Body of pancreas (tissue), 4 donors: ENCODE data around the gene DMBT1.

Source experiments
- POLR2A ChIP-seq, 3 donors: fragments of 450-650 bp; IDR thresholded peaks; one replicate each; pipeline ENCODE4 v1.6.1; 2016; ENCODE audit warnings: antibody characterized with exemption in 3 of 3, mild to moderate bottlenecking in 2 of 3
- TF ChIP-seq, protein P1 (sequence below), 7 experiments: fragments of 450-650 bp in 4 of 7; fragments of 200-600 bp in 3 of 7; sonication (generic) in 3 of 7; IDR thresholded peaks; one replicate each; pipeline ENCODE4 v1.5.1; 2016 to 2019; ENCODE audit warnings: antibody characterized with exemption in 7 of 7

DNA sequence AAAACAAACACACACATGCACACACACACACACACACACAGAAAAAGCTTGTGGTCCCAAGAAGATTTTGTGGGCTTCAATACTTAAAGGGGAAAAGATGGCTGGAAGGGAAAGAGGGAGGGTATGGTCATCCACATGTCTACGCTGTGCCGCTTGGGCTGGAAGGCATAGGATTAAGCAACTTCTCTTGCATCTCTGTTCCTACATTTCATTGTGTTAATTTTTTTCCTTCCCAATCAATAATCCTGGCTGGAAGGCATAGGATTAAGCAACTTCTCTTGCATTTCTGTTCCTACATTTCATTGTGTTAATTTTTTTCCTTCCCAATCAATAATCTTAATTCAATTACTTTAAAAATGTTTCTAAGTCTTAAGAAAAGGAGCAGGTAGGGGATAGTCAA, 108.5 kb downstream of the DMBT1 start:
- TF ChIP-seq, protein P1, sequence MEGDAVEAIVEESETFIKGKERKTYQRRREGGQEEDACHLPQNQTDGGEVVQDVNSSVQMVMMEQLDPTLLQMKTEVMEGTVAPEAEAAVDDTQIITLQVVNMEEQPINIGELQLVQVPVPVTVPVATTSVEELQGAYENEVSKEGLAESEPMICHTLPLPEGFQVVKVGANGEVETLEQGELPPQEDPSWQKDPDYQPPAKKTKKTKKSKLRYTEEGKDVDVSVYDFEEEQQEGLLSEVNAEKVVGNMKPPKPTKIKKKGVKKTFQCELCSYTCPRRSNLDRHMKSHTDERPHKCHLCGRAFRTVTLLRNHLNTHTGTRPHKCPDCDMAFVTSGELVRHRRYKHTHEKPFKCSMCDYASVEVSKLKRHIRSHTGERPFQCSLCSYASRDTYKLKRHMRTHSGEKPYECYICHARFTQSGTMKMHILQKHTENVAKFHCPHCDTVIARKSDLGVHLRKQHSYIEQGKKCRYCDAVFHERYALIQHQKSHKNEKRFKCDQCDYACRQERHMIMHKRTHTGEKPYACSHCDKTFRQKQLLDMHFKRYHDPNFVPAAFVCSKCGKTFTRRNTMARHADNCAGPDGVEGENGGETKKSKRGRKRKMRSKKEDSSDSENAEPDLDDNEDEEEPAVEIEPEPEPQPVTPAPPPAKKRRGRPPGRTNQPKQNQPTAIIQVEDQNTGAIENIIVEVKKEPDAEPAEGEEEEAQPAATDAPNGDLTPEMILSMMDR (IDR thresholded peaks at IDR 0.05), result no peak
- TF ChIP-seq POLR2A (IDR thresholded peaks at IDR 0.05), result no peak
